Nephron progenitor cell (in vitro differentiated cells): ENCODE measurements around the gene C19orf25.
"Not testable (repeated sequence)": the region's sequence is repeated elsewhere in the genome, so short reads cannot be mapped to it uniquely, and the experiment has no call there.

Experiments
- DNase-seq: peaks from one replicate; pipeline ENCODE4 v3.0.0; 2021
- H3K27ac Mint-ChIP-seq: 2 replicates; pipeline ENCODE4 v1.8.0; 2021; ENCODE audit warnings: mild to moderate bottlenecking, moderate library complexity, mixed read lengths
- H3K27me3 Mint-ChIP-seq: 2 replicates; pipeline ENCODE4 v1.8.0; 2021; ENCODE audit warnings: mild to moderate bottlenecking, low read depth, mixed read lengths; ENCODE audit not compliant: poor library complexity
- H3K36me3 Mint-ChIP-seq: 2 replicates; pipeline ENCODE4 v1.8.0; 2021; ENCODE audit warnings: low read depth, mixed read lengths
- H3K4me1 Mint-ChIP-seq: 2 replicates; pipeline ENCODE4 v1.8.0; 2021; ENCODE audit warnings: mixed read lengths
- H3K4me3 Mint-ChIP-seq: 2 replicates; pipeline ENCODE4 v1.8.0; 2021; ENCODE audit warnings: mild to moderate bottlenecking, moderate library complexity, mixed read lengths
- H3K9me3 Mint-ChIP-seq: 2 replicates; pipeline ENCODE4 v1.8.0; 2021; ENCODE audit warnings: mild to moderate bottlenecking, moderate library complexity, mixed read lengths
- TF ChIP-seq, protein P1 (sequence below): fragments of 200-600 bp; sonication (generic); IDR thresholded peaks from 2 replicates; pipeline ENCODE4 v1.5.0; 2021; ENCODE audit warnings: antibody characterized with exemption

Gene C19orf25

DNA sequence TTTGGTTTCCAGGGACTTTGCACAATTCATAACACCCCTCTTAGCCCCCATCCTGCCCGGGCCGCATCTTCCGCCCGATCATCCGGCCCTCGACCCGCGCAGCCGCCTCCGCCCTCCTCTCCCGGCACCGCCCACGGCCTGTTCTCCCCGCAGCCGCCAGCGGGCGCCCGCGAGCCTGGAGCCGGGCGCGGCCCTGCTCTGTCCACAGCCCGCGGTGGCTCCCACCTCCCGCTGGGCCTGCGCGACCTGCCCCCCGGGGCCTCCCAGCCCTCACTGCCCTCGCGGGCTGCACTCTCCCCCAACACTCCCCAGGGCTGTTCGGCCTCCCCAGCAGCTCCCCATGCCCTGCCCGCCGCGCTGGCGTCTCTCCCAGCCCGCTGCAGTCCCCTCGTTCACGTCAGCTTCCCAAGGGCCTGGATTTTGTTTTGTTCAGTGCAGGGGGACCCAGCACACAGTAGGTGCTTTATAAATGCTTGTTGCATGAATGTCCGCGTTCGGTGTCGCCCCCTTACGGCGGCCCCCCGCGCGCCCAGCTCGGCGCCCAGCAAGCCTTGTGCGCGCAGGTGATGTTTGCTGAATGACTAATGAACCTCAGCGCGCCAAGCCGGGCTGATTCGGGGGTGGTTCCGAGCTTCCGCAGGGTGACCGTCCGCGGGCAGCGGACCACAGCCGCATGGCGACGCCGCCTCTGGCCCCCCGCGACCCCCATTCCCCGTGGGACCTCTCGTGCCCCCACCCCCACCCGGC is 33.7 kb downstream of the C19orf25 start:
- H3K4me3 Mint-ChIP-seq = peak overlapping the region; percentile 58
- H3K36me3 Mint-ChIP-seq = peaks cover 24% of the 10 kb centered on the region
- H3K27ac Mint-ChIP-seq = no peak overlapping the region
- TF ChIP-seq, protein P1, sequence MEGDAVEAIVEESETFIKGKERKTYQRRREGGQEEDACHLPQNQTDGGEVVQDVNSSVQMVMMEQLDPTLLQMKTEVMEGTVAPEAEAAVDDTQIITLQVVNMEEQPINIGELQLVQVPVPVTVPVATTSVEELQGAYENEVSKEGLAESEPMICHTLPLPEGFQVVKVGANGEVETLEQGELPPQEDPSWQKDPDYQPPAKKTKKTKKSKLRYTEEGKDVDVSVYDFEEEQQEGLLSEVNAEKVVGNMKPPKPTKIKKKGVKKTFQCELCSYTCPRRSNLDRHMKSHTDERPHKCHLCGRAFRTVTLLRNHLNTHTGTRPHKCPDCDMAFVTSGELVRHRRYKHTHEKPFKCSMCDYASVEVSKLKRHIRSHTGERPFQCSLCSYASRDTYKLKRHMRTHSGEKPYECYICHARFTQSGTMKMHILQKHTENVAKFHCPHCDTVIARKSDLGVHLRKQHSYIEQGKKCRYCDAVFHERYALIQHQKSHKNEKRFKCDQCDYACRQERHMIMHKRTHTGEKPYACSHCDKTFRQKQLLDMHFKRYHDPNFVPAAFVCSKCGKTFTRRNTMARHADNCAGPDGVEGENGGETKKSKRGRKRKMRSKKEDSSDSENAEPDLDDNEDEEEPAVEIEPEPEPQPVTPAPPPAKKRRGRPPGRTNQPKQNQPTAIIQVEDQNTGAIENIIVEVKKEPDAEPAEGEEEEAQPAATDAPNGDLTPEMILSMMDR = peak; percentile 90
- H3K4me1 Mint-ChIP-seq = peaks cover 17% of the 10 kb centered on the region
- DNase-seq = peak; percentile 85
- H3K27me3 Mint-ChIP-seq = peaks cover 63% of the 10 kb centered on the region
- no peaks in the 10 kb centered on the region for H3K9me3 Mint-ChIP-seq

DNA sequence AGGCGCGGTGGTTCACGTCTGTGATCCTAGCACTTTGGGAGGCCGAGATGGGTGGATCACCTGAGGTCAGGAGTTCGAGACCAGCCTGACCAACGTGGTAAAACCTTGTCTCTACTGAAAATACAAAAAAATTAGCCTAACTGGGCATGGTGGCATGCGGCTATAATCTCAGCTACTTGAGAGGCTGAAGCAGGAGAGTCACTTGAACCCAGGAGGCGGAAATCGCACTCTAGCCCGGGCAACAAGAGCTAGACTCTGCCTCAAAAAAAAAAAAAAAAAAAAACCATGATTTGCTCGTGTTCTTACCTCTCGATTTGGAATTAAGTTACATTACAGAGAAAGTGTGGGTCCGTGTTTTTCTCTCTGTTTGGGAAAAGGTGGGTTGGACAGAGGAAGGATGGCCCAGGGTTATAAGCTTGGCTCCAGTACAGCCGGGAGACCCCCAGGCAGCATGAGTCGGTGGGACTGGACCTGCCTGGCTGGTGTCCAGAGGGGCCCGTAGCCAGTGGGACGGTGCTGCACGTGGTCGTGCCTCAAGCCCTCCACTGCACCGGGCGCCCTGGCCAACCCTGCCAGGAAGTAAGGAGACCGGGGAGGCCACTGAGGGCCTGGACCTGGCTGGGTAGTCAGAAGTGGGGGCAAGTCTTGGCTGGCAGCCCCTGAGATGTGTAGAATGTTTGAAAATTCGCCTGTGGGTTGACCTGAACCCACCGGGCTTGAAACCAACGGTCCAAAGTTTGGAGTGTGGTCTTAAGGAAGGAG is 37.2 kb downstream of the C19orf25 start:
- H3K9me3 Mint-ChIP-seq = no peaks in the 10 kb centered on the region
- TF ChIP-seq, protein P1 = no peak
- DNase-seq = no peak
- peaks cover 32% of the 10 kb centered on the region for H3K4me1 Mint-ChIP-seq
- peak overlapping the region; percentile 18 for H3K4me3 Mint-ChIP-seq
- H3K27ac Mint-ChIP-seq = no peak overlapping the region
- peaks cover 28% of the 10 kb centered on the region for H3K27me3 Mint-ChIP-seq
- peaks cover 24% of the 10 kb centered on the region for H3K36me3 Mint-ChIP-seq

DNA sequence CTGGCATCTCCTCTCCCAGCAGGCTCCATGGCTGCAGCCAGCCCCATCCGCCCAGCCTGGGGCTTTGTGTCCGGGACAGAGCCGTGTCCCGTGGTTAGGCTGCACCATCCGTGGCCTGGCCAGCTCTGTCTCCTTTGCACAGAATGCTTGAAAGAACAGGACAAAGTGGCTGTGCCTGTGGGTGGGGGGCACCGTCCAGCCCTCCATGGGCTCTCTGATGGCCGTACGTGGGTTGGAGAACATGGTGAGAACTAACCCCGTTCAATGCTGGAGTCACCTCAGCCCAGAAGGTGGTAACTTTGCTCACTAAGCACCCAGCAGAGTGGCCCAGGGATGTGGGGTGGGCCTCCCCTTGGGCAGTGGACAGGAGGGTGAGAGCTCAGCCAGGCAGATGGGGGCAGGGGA is 38.0 kb downstream of the C19orf25 start:
- H3K27me3 Mint-ChIP-seq = peaks cover 24% of the 10 kb centered on the region
- H3K4me3 Mint-ChIP-seq = peak overlapping the region; percentile 97
- H3K4me1 Mint-ChIP-seq = peaks cover 37% of the 10 kb centered on the region

DNA sequence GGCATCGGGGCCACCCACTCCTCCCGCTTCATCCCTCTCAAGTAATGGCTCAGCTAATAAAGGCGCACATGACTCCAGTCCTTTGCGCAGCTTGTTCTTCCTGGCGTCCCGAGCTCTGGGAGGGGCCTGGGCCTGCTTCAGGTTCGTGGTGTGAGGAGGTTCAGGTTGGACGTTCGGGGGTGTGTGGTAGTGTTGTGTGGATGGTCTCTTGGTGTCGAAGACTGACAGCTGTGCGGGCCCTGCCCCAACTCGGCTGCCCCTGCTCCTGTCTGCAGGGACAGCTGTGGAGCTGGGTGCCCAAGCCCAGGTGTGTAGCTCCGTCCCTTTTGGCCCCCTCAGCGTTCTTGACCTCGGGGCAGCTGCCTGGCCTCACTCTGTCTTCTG is 38.6 kb downstream of the C19orf25 start:
- Mint-ChIP-seq H3K9me3 (no peaks in the 10 kb centered on the region), H3K4me1 (peaks cover 41% of the 10 kb centered on the region), H3K36me3 (peaks cover 28% of the 10 kb centered on the region), H3K27me3 (peaks cover 22% of the 10 kb centered on the region), H3K4me3 (peak overlapping the region; percentile 97), H3K27ac (no peak overlapping the region)
- TF ChIP-seq, protein P1 = no peak
- no peak for DNase-seq

More for the DNA sequence above, 38.0 kb downstream of the C19orf25 start:
- TF ChIP-seq, protein P1 = no peak
- Mint-ChIP-seq H3K9me3 (no peaks in the 10 kb centered on the region), H3K27ac (no peak overlapping the region), H3K36me3 (peaks cover 24% of the 10 kb centered on the region)
- DNase-seq = no peak

DNA sequence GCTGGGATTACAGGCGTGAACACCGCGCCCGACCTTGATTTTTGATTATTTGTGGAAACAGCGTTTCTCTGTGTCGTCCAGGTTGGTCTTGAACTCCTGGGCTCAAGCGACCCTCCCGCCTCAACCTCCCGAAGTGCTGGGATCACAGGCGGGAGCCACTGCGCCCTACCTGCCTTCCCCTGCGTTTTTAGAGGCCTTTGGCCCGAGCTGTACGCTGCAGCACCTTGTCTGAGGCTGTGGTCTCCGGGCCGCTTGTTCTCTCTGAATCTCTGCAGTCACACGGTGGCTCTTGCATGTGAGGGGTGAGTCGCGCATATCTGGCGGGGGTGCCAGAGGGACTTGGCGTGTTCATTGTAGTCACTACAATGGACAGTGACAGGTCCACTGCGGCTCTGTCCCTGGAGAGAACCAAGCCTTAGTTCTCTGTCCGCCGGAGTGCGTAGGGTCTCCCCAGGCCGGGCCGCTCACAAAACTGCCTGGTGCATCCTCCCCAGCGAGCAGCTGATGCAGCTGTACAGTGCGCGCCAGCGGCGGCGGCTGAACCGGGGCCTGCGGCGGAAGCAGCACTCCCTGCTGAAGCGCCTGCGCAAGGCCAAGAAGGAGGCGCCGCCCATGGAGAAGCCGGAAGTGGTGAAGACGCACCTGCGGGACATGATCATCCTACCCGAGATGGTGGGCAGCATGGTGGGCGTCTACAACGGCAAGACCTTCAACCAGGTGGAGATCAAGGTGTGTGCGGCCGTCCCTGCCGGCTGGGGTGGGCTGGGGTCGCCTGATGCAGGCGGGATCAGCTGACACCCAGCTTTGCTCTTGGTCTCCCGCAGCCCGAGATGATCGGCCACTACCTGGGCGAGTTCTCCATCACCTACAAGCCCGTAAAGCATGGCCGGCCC is 39.2 kb downstream of the C19orf25 start:
- Mint-ChIP-seq H3K4me1 (peaks cover 43% of the 10 kb centered on the region), H3K27me3 (peaks cover 18% of the 10 kb centered on the region), H3K36me3 (peaks cover 33% of the 10 kb centered on the region), H3K27ac (peak overlapping the region; percentile 90), H3K4me3 (peak overlapping the region; percentile 97)
- not testable (repeated sequence) for DNase-seq, H3K9me3 Mint-ChIP-seq

DNA sequence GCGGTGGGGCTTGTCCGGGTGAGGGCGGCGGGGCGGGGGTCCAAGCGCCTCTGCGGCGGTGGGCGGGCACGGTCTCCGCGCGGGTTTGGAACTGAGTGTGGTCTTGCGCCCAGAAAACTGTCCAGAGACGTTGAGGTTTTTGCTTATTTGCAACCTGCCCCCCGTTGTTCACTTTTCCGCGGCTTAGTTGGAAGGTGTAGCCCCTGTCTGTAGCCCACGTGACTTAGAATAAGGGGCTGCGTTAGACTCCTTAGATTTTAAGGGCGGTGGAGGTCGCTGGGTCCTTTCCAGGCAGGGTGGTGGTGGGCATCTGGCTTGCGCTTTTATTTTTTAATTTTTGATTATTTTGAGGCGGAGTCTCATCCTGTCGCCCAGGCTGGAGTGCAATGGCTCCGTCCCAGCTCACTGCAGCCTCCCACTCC is 40.1 kb downstream of the C19orf25 start:
- Mint-ChIP-seq H3K27me3 (peaks cover 10% of the 10 kb centered on the region), H3K4me1 (peaks cover 43% of the 10 kb centered on the region), H3K9me3 (no peaks in the 10 kb centered on the region), H3K36me3 (peaks cover 33% of the 10 kb centered on the region), H3K4me3 (peak overlapping the region; percentile 97), H3K27ac (peak overlapping the region; percentile 90)
- no peak for DNase-seq
- TF ChIP-seq, protein P1 = no peak
